ENCODE measurements around the gene GPR161. TPM values are rescaled to one million over a fixed set of nuclear protein-coding genes. Genes with fewer than 3 reads are reported as not detected.

The GPR161 gene
- total and polyA plus RNA-seq, 8 donors, result 1.1 to 8.1 (median 4.2) TPM

GRCh38 chr1:168098534-168099320, 38.0 kb downstream of the GPR161 start:
- Histone ChIP-seq H3K4me1 (peaks cover 0 to 11% (median 4%) of the 10 kb centered on the region in 4 donors), H3K9me3 (no peaks in the 10 kb centered on the region), H3K36me3 (peaks cover 0 to 25% (median 18%) of the 10 kb centered on the region in 4 donors), H3K27me3 (no peaks in the 10 kb centered on the region), H3K4me3 (no peak overlapping the region), H3K27ac (no peak overlapping the region)
- DNase-seq, result no peak
- intact Hi-C loops (cut with DNase I; ENCODE audit: low total_unique reads), result no loop called here
- TF ChIP-seq POLR2A (IDR thresholded peaks at IDR 0.05) (no peak), POLR2AphosphoS5 (IDR thresholded peaks at IDR 0.05) (no peak), EP300 (IDR thresholded peaks at IDR 0.05) (no peak), CTCF (IDR thresholded peaks at IDR 0.05) (no peak)
- 90 to 95% (median 94%) methylated on average over 15 of the region's 15 CpGs for WGBS, 5 donors

- H3K4me3 ChIP-seq, result no peak overlapping the region
- no peaks in the 10 kb centered on the region for H3K9me3 ChIP-seq
- 86 to 93% (median 87%) methylated on average over 12 of the region's 12 CpGs for WGBS, 5 donors
- no peaks in the 10 kb centered on the region for H3K27me3 ChIP-seq
- no peak for DNase-seq
- no peak overlapping the region for H3K27ac ChIP-seq
- intact Hi-C loops (cut with DNase I; ENCODE audit: low total_unique reads), result no loop called here
- peaks cover 0 to 18% (median 17%) of the 10 kb centered on the region in 4 donors for H3K36me3 ChIP-seq
- no peak for TF ChIP-seq CTCF (IDR thresholded peaks at IDR 0.05)
- H3K4me1 ChIP-seq, result peaks cover 0 to 11% (median 4%) of the 10 kb centered on the region in 4 donors
Observed at GRCh38 chr1:168097921-168098528, 38.7 kb downstream of the GPR161 start.

- Histone ChIP-seq H3K4me1 (peaks cover 0 to 16% (median 4%) of the 10 kb centered on the region in 4 donors), H3K27me3 (no peaks in the 10 kb centered on the region), H3K36me3 (peaks cover 0 to 18% (median 15%) of the 10 kb centered on the region in 4 donors), H3K9me3 (no peaks in the 10 kb centered on the region), H3K4me3 (no peak overlapping the region), H3K27ac (no peak overlapping the region)
- DNase-seq, result no peak
- intact Hi-C loops (cut with DNase I; ENCODE audit: low total_unique reads), result no loop called here
- 92 to 95% (median 94%) methylated on average over 22 to 27 of the region's 27 CpGs for WGBS, 5 donors
- TF ChIP-seq POLR2AphosphoS5 (IDR thresholded peaks at IDR 0.05), result no peak
- TF ChIP-seq CTCF (IDR thresholded peaks at IDR 0.05), result no peak
- TF ChIP-seq EP300 (IDR thresholded peaks at IDR 0.05), result no peak
- TF ChIP-seq POLR2A (IDR thresholded peaks at IDR 0.05), result no peak
Observed at GRCh38 chr1:168096296-168097165, 40.2 kb downstream of the GPR161 start.

GRCh38 chr1:168095476-168095875, 41.3 kb downstream of the GPR161 start:
- no peak for TF ChIP-seq POLR2AphosphoS5 (IDR thresholded peaks at IDR 0.05)
- TF ChIP-seq CTCF (IDR thresholded peaks at IDR 0.05), result no peak
- no peak for TF ChIP-seq EP300 (IDR thresholded peaks at IDR 0.05)
- TF ChIP-seq POLR2A (IDR thresholded peaks at IDR 0.05), result no peak
- Histone ChIP-seq H3K27me3 (no peaks in the 10 kb centered on the region), H3K4me3 (no peak overlapping the region), H3K4me1 (peaks cover 0 to 16% (median 4%) of the 10 kb centered on the region in 4 donors), H3K9me3 (no peaks in the 10 kb centered on the region), H3K36me3 (peaks cover 0 to 21% (median 15%) of the 10 kb centered on the region in 4 donors), H3K27ac (no peak overlapping the region)
- intact Hi-C loops (cut with DNase I; ENCODE audit: low total_unique reads), result no loop called here
- no peak for DNase-seq
- 96 to 98% (median 97%) methylated on average over 6 of the region's 6 CpGs for WGBS, 5 donors
